Measurements from ENCODE around the gene TCF23. TPM values are rescaled to one million over a fixed set of nuclear protein-coding genes. Genes with fewer than 3 reads are reported as not detected.

The TCF23 gene
- total and polyA plus RNA-seq, 7 donors, result 0.05 to 0.63 (median 0.13) TPM; not detected in 3

GRCh38 chr2:27145682-27146081 lies 3.1 kb upstream of the TCF23 start:
- Histone ChIP-seq H3K4me1 (no peaks in the 10 kb centered on the region), H3K27ac (no peak overlapping the region), H3K27me3 (ENCODE audit: insufficient read depth in 3 of 3, low read length in 2 of 3) (no peaks in the 10 kb centered on the region), H3K4me3 (no peak overlapping the region), H3K9me3 (no peaks in the 10 kb centered on the region), H3K36me3 (ENCODE audit: insufficient read depth in 1 of 2, low read depth in 1 of 2) (no peaks in the 10 kb centered on the region)
- DNase-seq, result no peak
- 73 to 81% (median 80%) methylated on average over 2 of the region's 2 CpGs for WGBS, 3 donors
- intact Hi-C loops (cut with DNase I), result no loop called here
- no peak for TF ChIP-seq CTCF (IDR thresholded peaks at IDR 0.05)
- no peak for ATAC-seq

GRCh38 chr2:27147935-27148334 lies 869 bp upstream of the TCF23 start:
- H3K27me3 ChIP-seq (ENCODE audit: insufficient read depth in 3 of 3, low read length in 2 of 3), result no peaks in the 10 kb centered on the region
- no peaks in the 10 kb centered on the region for H3K9me3 ChIP-seq
- TF ChIP-seq CTCF (IDR thresholded peaks at IDR 0.05), result no peak
- no peaks in the 10 kb centered on the region for H3K4me1 ChIP-seq
- ATAC-seq (no peak), DNase-seq (no peak)
- H3K36me3 ChIP-seq (ENCODE audit: insufficient read depth in 1 of 2, low read depth in 1 of 2), result no peaks in the 10 kb centered on the region
- whole genome bisulfite sequencing, 3 donors, result 91 to 94% (median 94%) methylated on average over 8 of the region's 8 CpGs
- no peak overlapping the region for H3K27ac ChIP-seq
- H3K4me3 ChIP-seq, result no peak overlapping the region
- intact Hi-C loops (cut with DNase I), result no loop called here

- no peak for TF ChIP-seq CTCF (IDR thresholded peaks at IDR 0.05)
- Histone ChIP-seq H3K27me3 (ENCODE audit: insufficient read depth in 3 of 3, low read length in 2 of 3) (no peaks in the 10 kb centered on the region), H3K36me3 (ENCODE audit: insufficient read depth in 1 of 2, low read depth in 1 of 2) (no peaks in the 10 kb centered on the region), H3K4me1 (no peaks in the 10 kb centered on the region), H3K27ac (no peak overlapping the region), H3K9me3 (no peaks in the 10 kb centered on the region), H3K4me3 (no peak overlapping the region)
- ATAC-seq (peak in 1 of 4 donors; percentile 9), DNase-seq (no peak)
- WGBS, 3 donors, result 85 to 87% (median 86%) methylated on average over 29 of the region's 29 CpGs
- intact Hi-C loops (cut with DNase I), result no loop called here
Observed at GRCh38 chr2:27149570-27150405, 984 bp downstream of the TCF23 start.

- intact Hi-C loops (cut with DNase I), result no loop called here
- no peak for TF ChIP-seq CTCF (IDR thresholded peaks at IDR 0.05)
- WGBS, 3 donors, result 55 to 74% (median 67%) methylated on average over 8 of the region's 8 CpGs
- Histone ChIP-seq H3K4me1 (no peaks in the 10 kb centered on the region), H3K27ac (no peak overlapping the region), H3K36me3 (ENCODE audit: insufficient read depth in 1 of 2, low read depth in 1 of 2) (no peaks in the 10 kb centered on the region), H3K27me3 (ENCODE audit: insufficient read depth in 3 of 3, low read length in 2 of 3) (no peaks in the 10 kb centered on the region), H3K4me3 (no peak overlapping the region), H3K9me3 (no peaks in the 10 kb centered on the region)
- no peak for DNase-seq
- ATAC-seq, result peak in 2 of 4 donors; percentile 14 to 43
Observed at GRCh38 chr2:27150639-27151230, 1.9 kb downstream of the TCF23 start.

All from psoas muscle (tissue), 8 donors.